SKM-1 treated with dmso at 0.1 percent for 144 hours (cell line): ENCODE results near the gene PIP4K2A.
"Not testable (repeated sequence)": the region's sequence is repeated elsewhere in the genome, so short reads cannot be mapped to it uniquely, and the experiment has no call there.

ENCODE experiments used
- DNase-seq: peaks from one replicate; lab custom pipeline; 2025; ENCODE audit not compliant: unreplicated experiment; lab: John Stamatoyannopoulos, UW

Gene PIP4K2A

GRCh38 chr10:22697101-22697500 lies 17.3 kb downstream of the PIP4K2A start:
- DNase-seq = no peak

DNA sequence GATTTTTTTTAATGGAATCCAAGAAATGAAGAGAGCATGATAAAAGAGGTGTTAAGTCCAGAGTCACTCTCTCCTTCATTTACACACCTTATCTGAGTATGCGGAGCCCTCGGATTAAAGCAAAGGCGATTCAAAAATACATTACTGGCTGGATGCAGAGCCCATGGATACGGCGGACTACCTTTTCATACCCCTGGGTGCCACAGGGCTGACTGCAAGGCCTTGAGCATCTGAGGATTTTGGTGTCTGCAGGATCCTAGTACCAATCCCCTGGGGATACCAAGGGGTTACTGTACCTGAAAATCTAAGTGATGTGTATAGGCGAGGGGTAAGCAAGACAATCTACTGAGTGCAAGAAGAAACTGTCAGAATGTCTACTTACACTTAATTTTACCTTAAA lies 20.5 kb downstream of the PIP4K2A start:
- no peak for DNase-seq

DNA sequence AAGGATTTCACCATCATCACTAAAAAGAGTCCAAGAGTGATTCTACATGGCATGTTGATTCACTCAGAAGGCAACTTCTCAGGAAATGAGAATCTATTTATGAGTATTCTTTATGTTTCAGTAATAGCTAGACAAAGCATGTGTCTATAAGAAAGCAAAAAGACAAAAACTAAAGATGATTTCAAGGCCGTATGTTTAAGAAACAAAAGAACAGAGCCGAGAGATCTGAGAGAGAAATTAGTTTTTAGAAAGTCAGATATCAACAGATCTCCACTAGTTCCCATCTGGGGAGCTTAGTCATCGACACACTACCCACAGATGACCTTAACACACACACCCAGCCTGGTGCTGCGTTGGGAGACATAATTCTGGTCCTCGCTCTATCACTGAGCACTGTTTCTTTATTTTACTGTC lies 21.0 kb downstream of the PIP4K2A start:
- DNase-seq = no peak

DNA sequence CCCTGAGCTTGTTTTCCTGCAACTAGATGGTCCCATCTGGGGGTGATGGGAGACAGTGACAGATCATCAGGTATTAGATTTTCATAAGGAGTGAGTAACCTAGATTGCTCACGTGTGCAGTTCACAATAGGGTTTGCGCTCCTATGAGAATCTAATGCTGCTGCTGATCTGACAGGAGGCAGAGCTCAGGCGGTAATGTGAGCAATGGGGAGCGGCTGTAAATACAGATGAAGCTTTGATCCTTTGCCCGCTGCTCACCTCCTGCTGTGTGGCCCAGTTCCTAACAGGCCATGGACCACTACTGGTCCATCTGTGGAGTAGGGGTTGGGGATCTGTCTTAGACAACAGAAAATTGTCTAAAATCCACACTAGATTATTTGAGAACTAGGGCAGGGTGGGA lies 22.3 kb downstream of the PIP4K2A start:
- not testable (repeated sequence) for DNase-seq

GRCh38 chr10:22690614-22691431 lies 23.6 kb downstream of the PIP4K2A start:
- DNase-seq = no peak

GRCh38 chr10:22690158-22690557 lies 24.2 kb downstream of the PIP4K2A start:
- DNase-seq = no peak

GRCh38 chr10:22686347-22686746 lies 28.0 kb downstream of the PIP4K2A start:
- DNase-seq = no peak

DNA sequence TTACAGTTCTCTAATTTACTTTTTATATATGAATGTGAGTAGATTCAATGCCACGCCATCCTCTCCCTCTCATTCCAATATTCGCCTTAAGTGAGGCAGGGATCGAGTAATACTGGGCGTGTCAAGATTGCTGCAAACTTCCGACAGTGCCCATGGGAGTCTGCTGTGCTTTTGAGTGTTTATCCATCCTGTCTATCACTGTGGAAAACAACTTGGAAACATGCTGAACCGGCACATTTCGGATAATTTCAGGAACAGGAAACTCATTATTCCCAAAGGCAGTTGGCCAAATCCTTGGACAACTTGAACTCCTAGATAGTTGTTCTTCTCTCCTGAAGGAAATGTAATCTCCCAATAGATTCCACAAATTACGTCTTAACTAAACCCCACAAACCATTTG lies 28.5 kb downstream of the PIP4K2A start:
- DNase-seq = no peak

DNA sequence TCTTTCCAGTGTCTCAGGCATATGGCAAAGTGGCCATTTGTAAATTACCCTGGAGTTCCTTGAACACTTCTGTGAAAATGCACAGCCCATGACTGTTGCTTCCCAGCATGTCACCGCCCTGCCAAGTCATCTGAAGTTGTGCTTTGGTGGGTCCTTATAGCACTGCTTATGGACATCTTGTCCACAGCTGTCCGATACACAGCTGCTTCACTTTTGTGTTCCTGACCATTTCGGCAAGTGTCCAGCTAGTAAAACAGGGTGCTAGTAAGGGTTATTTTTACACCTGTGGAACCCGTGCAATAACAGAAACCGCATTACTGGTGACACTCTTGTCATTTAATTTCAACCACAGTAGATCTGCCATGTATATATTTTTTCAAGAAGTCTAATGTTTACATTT lies 29.7 kb downstream of the PIP4K2A start:
- DNase-seq = no peak

GRCh38 chr10:22683140-22683389 lies 31.3 kb downstream of the PIP4K2A start:
- no peak for DNase-seq

DNA sequence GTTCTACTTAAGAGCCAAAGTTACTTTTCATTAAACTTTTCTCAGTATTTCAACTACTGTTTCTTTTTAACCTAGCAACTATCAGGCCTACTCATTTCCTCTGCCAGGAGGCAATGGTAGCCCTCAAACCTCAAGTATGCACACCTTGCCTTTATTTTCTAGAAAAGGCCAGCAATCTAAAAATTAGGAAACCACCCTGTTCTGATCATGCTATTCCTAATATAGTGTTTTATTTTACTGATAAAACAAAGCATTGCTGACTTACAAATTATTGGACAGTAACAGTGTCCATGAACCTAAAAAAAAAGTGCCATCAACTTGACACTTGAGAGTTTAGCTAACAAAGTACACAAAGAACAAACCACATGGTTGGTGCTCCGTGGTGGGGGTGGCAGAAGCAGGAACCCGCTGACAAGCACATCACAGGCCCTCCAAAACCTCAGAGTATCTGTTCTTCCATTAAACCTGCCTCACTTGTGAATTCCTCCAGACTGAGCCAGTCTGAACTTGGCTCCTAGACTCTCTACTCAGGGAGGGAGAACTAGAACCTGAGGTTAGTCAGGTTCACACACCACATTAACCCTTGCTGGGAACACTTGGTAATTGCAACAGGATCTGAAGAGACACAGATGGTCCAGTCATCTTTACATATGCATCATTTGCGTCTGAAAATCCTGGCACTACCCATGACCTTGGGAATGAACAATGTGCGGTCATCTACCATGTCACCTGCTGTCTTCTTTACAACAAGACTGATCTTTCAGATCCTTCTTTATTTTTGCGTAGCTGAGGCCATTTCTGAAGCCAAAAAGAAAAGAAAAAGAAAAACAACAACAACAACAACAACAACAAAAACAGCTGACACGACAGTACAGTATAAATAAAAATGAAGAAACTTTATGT lies 31.9 kb downstream of the PIP4K2A start:
- DNase-seq = no peak

DNA sequence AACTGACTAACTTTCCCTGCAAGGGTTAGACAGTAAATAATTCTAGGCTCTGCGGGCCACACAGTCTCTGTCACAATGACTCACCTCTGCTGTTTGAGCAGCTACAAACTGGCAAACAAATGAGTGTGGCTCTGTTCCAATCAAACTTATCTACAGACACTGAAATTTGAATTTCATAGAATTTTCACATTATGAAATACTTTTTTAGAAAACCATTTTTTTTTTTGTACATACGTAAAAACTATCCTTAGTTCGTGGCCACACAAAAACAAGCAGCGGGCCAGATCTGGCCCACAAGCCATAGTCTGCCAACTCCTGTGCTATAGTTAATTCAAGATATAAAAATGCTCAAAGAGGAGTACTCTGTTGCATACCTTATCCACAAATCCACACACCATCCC lies 32.6 kb downstream of the PIP4K2A start:
- no peak for DNase-seq

DNA sequence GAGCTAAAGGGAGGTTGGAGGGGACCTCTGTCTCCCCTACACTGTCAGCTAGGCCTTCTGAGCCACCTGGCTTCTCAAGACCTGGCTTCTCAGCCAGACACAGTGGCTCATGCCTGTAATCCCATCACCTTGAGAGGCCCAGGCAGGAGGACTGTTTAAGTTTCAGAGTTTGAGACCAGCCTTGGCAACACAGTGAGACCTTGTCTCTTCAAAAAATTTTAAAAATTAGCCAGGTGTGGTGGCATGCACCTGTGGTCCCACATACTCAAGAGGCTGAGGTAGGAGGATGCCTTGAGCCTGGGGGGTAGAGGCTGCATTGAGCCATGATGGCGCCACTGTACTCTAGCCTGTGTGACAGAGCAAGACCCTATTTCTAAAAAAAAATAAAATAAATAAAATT lies 33.1 kb downstream of the PIP4K2A start:
- no peak for DNase-seq

DNA sequence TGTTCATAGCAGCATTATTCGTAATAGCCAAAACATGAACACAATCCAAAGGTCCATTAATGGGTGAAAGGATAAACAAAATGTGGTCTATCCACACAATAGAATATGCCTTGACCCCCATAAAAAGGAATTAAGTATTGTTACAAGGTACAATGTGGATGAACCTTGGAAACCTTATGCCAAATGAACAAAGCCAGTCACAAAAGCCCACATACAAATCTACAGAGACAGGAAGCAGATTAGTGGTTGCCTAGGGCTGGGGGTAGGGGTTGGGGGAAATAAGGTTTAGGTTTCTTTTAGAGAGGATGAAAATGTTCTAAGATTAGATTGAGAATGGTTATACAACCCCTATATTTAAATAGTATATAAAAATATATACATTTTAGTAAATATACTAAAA lies 34.8 kb downstream of the PIP4K2A start:
- DNase-seq = no peak

DNA sequence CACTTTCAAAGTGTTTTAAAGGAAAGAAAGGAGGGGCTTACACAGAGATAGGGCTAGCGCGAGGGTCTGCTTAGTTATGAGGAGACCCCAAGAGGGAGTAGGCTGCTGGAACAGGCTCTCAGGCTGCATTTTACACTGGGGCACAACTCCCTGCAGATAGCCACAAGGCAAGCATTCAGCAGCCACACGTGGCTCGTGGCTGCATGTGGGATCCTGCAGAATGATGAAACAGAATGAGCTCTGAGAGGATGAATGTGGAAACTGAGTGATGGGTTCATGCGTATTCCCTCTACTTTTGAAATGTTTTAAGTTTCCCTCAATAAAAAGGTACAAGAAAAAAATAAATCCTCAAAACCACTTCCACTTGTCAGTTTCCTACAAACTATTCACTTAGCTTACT lies 37.0 kb downstream of the PIP4K2A start:
- DNase-seq = no peak

- DNase-seq = no peak
These were observed 37.9 kb downstream of the PIP4K2A start for GRCh38 chr10:22676435-22676834.

- DNase-seq = no peak
These were observed 39.8 kb downstream of the PIP4K2A start for GRCh38 chr10:22674573-22674930.

DNA sequence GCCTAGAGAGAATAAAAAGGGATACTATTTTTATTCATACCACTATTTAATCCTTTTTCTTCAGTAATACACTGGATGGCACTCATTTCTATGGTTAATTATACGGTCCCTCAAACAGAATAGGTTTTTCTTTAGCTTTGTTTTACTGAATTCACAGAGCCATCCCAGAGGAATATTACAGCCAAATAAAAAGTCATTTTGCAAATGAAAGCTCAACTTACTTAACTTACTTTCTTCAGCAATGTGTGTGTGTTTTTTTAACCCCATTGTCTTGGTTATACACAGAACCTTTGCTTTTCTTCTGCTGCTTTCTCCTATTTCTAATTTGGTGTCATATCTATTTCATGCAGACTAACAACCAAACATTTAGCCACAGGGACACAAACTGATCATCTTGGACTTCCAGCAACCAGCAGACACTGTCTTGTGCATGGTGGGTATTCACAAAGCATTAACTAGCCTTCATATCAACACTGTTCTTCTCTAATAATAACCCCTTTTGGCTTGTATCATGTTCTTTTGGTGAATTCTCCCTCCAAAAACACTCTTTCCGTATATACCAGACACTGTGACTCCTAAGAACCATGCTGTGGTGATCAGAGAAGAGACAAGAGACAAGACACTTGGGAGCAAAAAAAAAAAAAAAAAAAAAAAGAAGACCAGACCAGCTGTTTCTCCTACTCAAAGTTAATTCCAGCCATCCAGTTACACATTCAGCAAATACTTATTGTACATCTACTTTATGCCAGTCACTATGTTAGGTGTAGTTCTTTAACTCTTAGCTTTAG lies 40.4 kb downstream of the PIP4K2A start:
- DNase-seq = no peak

- no peak for DNase-seq
These were observed 41.3 kb downstream of the PIP4K2A start for GRCh38 chr10:22673091-22673392.

GRCh38 chr10:22672319-22673090 lies 41.9 kb downstream of the PIP4K2A start:
- DNase-seq = no peak

DNA sequence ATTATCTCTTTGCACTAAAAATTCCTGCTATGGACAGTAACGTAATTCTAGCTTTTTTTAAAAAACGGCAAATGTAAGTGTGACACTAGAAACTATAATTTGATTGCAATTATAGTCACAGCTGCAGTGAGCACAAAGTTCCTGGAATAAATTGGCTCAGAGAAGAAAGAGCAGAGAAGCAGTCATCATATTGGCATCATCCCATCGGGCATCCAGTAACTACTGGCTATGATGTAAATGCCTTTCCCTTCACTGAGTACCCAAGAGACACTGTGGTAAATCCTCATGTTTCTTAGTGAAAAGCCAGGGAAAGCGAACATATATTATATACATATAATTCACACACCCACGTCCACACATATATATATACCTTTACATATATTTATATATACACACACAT lies 43.6 kb downstream of the PIP4K2A start:
- DNase-seq = no peak
